Lung (tissue), 12 donors: ENCODE data around the gene KITLG. TPM values are rescaled to one million over a fixed set of nuclear protein-coding genes. Genes with fewer than 3 reads are reported as not detected.

Experiments used
- ATAC-seq: fragments of 200-7000 bp; cut with Tn5 transposase; one replicate; pipeline ENCODE4 v1.9.1; 2020; ENCODE audit warnings: moderate number of reproducible peaks; ENCODE audit not compliant: insufficient read depth, low FRiP score
- DNase-seq, 3 donors: peaks; one replicate each; pipeline ENCODE4 v3.0.0-alpha.2; 2013 to 2017
- H3K27ac ChIP-seq, 2 donors: one replicate each; pipeline ENCODE4 v1.5.1; 2013; ENCODE audit warnings: mild to moderate bottlenecking in 2 of 2, moderate library complexity in 2 of 2, control low read depth in 1 of 2, inconsistent platforms in 1 of 2, low read depth in 1 of 2, low read length in 1 of 2
- H3K27me3 ChIP-seq, 3 donors: one replicate each; pipeline ENCODE4 v1.5.1; 2013; ENCODE audit warnings: low read length in 2 of 3; ENCODE audit not compliant: control insufficient read depth in 3 of 3, insufficient read depth in 3 of 3
- H3K36me3 ChIP-seq, 4 donors: one replicate each; pipeline ENCODE4 v1.5.1; 2013; ENCODE audit warnings: low read length in 4 of 4, mild to moderate bottlenecking in 1 of 4, moderate library complexity in 1 of 4; ENCODE audit not compliant: control insufficient read depth in 4 of 4, insufficient read depth in 4 of 4
- H3K4me1 ChIP-seq, 5 donors: one replicate each; pipeline ENCODE4 v1.5.1; 2013; ENCODE audit warnings: low read length in 5 of 5, mild to moderate bottlenecking in 2 of 5, moderate library complexity in 1 of 5; ENCODE audit not compliant: control insufficient read depth in 5 of 5, insufficient read depth in 5 of 5
- H3K4me3 ChIP-seq: one replicate; pipeline ENCODE4 v1.5.1; 2013; ENCODE audit warnings: mild to moderate bottlenecking, control low read depth, moderate library complexity
- H3K9ac ChIP-seq, 2 donors: one replicate each; pipeline ENCODE4 v1.5.1; 2013; ENCODE audit warnings: low read length in 2 of 2, control low read depth in 1 of 2; ENCODE audit not compliant: insufficient read depth in 1 of 2
- H3K9me3 ChIP-seq, 4 donors: one replicate each; pipeline ENCODE4 v1.5.1; 2013; ENCODE audit warnings: low read length in 3 of 4, mild to moderate bottlenecking in 1 of 4, moderate library complexity in 1 of 4; ENCODE audit not compliant: control insufficient read depth in 4 of 4, insufficient read depth in 3 of 4
- WGBS, 2 donors: extraction: QIAGEN DNeasy Blood & Tissue Kit; methylation state at CpG; one replicate each; pipeline ENCODE4 v1.1.7; 2013; 5-methylcytosine and 5-hydroxymethylcytosine counted together
- polyA plus RNA-seq, 2 donors: library from polyadenylated mRNA; stranded (reverse); fragments of 200-250 nt; gene quantifications; one replicate each; pipeline ENCODE4 v1.2.1, GENCODE V29; 2013
- total RNA-seq, 2 donors: library from RNA; depleted of rRNA in 1 of 2; stranded (reverse); fragments of >200 nt in 1 of 2; gene quantifications; one replicate each; pipeline ENCODE4 v1.2.1, GENCODE V29; 2014 to 2021
- TF ChIP-seq, protein P1 (sequence below): IDR thresholded peaks from 2 replicates; pipeline ENCODE4 v1.5.1; 2012; ENCODE audit warnings: mild to moderate bottlenecking; ENCODE audit errors: control extremely low read depth, extremely low read depth
- donor health status: control.
- donor health status: control.
- donor health status: Bipolar disorder and iron deficiency.
- donor health status: healthy.
- donor health status: DM: yes; HTN: yes; CAD: no.

Gene KITLG
- total and polyA plus RNA-seq, 4 donors = 13.7 to 142 (median 38.2) TPM

DNA sequence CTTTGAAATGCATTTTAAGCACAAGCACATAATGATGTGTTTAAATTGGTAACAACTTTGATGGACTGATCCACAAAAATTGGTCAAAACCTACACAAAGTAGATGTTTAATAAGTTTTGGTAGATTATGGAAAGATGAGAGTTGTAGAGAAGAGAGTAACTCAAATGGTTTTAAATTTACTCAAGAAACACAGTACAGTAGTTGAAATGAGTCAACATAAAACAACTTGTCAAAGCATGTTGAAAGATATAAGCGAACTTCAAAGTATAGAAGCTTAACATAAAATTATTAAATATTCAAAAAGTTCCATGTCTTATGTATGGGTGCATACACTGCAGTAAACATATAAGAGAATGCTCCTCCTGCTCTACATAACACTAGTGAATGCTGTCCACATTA, 49.4 kb downstream of the KITLG start:
- no peak overlapping the region for H3K27ac ChIP-seq
- WGBS, 2 donors = 83 to 89% methylated on average over 1 of the region's 1 CpG

DNA sequence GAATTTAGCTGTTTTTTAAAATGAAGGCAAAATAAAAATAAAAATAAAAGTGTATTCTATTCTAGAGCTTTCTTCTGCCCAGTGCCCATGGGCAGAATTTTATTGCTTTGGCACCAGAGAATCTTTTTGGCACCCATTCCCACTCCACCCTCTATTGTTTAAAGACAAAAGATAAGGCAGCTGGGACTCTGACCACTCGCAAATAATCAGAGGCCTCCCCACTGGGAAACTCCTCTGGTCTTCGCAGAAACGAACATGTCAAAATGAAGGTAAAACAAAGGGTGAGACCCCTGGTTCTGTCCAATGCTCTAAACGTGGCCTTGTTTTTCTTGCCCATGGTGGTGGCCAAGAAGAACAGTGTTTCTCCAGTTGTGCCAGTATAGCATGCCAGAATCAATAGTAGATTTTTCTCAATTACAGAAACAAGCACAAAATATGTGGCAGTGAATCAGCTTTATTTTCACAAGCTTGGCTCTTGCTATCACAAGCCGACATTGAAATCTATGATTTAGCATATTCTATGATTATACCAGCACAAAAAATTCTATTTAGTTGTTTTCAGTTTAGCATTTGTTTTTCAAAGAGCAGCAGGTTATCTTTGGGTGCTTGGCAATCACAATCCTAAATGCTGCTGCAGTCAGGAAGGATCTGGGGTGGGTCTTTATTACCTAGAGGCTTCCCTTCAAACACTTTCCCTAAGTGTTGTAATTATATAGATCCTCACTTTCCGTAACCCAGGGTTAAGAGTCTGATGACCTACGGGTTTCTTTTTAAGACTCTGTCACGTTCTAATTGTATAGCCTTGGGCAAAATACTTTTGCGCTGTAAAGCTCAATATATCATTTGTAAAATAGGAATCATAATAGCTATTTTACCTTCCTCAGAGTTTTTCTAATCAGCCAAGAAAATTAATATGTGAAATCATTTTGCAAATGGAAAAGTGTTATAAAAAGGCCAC, 50.5 kb downstream of the KITLG start:
- H3K36me3 ChIP-seq = peaks cover 0 to 13% (median 7%) of the 10 kb centered on the region in 4 donors
- 57 to 67% methylated on average over 9 of the region's 9 CpGs for WGBS, 2 donors
- H3K4me3 ChIP-seq = no peak overlapping the region
- no peak overlapping the region for H3K9ac ChIP-seq
- no peak for DNase-seq
- H3K27ac ChIP-seq = peak overlapping the region in 1 of 2 donors; percentile 74
- peaks cover 0 to 9% (median 1%) of the 10 kb centered on the region in 4 donors for H3K9me3 ChIP-seq
- peaks cover 0 to 5% (median 0%) of the 10 kb centered on the region in 5 donors for H3K4me1 ChIP-seq
- TF ChIP-seq, protein P1, sequence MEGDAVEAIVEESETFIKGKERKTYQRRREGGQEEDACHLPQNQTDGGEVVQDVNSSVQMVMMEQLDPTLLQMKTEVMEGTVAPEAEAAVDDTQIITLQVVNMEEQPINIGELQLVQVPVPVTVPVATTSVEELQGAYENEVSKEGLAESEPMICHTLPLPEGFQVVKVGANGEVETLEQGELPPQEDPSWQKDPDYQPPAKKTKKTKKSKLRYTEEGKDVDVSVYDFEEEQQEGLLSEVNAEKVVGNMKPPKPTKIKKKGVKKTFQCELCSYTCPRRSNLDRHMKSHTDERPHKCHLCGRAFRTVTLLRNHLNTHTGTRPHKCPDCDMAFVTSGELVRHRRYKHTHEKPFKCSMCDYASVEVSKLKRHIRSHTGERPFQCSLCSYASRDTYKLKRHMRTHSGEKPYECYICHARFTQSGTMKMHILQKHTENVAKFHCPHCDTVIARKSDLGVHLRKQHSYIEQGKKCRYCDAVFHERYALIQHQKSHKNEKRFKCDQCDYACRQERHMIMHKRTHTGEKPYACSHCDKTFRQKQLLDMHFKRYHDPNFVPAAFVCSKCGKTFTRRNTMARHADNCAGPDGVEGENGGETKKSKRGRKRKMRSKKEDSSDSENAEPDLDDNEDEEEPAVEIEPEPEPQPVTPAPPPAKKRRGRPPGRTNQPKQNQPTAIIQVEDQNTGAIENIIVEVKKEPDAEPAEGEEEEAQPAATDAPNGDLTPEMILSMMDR = no peak
- no peak for ATAC-seq
- H3K27me3 ChIP-seq = no peaks in the 10 kb centered on the region

More for the DNA sequence above, 49.4 kb downstream of the KITLG start:
- Histone ChIP-seq H3K9me3 (peaks cover 0 to 9% (median 1%) of the 10 kb centered on the region in 4 donors), H3K27me3 (no peaks in the 10 kb centered on the region), H3K36me3 (peaks cover 0 to 11% (median 6%) of the 10 kb centered on the region in 4 donors), H3K4me3 (no peak overlapping the region), H3K9ac (no peak overlapping the region), H3K4me1 (peaks cover 0 to 5% (median 0%) of the 10 kb centered on the region in 5 donors)
- TF ChIP-seq, protein P1 = no peak
- DNase-seq (no peak), ATAC-seq (no peak)

DNA sequence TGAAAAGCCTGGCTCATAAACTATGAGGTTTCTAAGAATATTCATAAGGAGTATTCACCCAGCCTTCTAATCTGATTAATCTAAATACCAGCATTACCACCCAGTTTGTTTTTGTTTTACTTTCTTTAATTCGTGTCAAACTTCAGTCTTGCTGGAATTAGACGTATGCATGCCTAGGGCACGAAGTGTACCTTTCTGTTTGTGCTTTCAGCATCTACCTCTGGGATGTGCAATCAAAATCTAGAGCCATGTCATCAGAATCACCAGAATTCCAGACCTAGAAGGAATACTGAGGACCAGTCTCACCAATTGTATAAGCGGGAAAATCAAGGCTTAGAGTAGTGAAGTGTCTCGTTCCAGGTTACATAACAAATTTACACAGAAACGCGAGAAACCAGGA, 57.3 kb downstream of the KITLG start:
- no peak overlapping the region for H3K27ac ChIP-seq
- ATAC-seq (no peak), DNase-seq (no peak)
- peaks cover 0 to 7% (median 1%) of the 10 kb centered on the region in 4 donors for H3K9me3 ChIP-seq
- peaks cover 0 to 5% (median 0%) of the 10 kb centered on the region in 5 donors for H3K4me1 ChIP-seq
- TF ChIP-seq, protein P1 = no peak
- WGBS, 2 donors = 92 to 94% methylated on average over 7 of the region's 7 CpGs
- no peak overlapping the region for H3K9ac ChIP-seq
- no peak overlapping the region for H3K4me3 ChIP-seq
- no peaks in the 10 kb centered on the region for H3K27me3 ChIP-seq
- peaks cover 3 to 13% (median 7%) of the 10 kb centered on the region in 4 donors for H3K36me3 ChIP-seq
